ENCODE measurements around the gene IL5. TPM values are rescaled to one million over a fixed set of nuclear protein-coding genes. Genes with fewer than 3 reads are reported as not detected.

Gene IL5
- total RNA-seq, 1 donor from 2014 or later, result not detected

- Histone ChIP-seq H3K36me3 (ENCODE audit: control insufficient read depth, insufficient read depth, low read length) (no peaks in the 10 kb centered on the region), H3K27me3 (ENCODE audit: control insufficient read depth, insufficient read depth, low read length) (no peaks in the 10 kb centered on the region), H3K4me3 (ENCODE audit: low read depth, low read length) (no peak overlapping the region)
- TF ChIP-seq CTCF (IDR thresholded peaks at IDR 0.05; ENCODE audit: insufficient read depth, low read length, severe bottlenecking), result peak; percentile 58
- peak; percentile 57 for DNase-seq (ENCODE audit: low read depth)
- no peak for FAIRE-seq
These were observed 37.1 kb downstream of the IL5 start for GRCh38 chr5:132506094-132506692.

- Histone ChIP-seq H3K36me3 (ENCODE audit: control insufficient read depth, insufficient read depth, low read length) (no peaks in the 10 kb centered on the region), H3K4me3 (ENCODE audit: low read depth, low read length) (no peak overlapping the region), H3K27me3 (ENCODE audit: control insufficient read depth, insufficient read depth, low read length) (no peaks in the 10 kb centered on the region)
- DNase-seq (ENCODE audit: low read depth), result no peak
- no peak for FAIRE-seq
- no peak for TF ChIP-seq CTCF (IDR thresholded peaks at IDR 0.05; ENCODE audit: insufficient read depth, low read length, severe bottlenecking)
These were observed 37.7 kb downstream of the IL5 start for GRCh38 chr5:132505641-132506040.

- Histone ChIP-seq H3K4me3 (ENCODE audit: low read depth, low read length) (no peak overlapping the region), H3K36me3 (ENCODE audit: control insufficient read depth, insufficient read depth, low read length) (no peaks in the 10 kb centered on the region), H3K27me3 (ENCODE audit: control insufficient read depth, insufficient read depth, low read length) (no peaks in the 10 kb centered on the region)
- FAIRE-seq (no peak), DNase-seq (ENCODE audit: low read depth) (no peak)
- TF ChIP-seq CTCF (IDR thresholded peaks at IDR 0.05; ENCODE audit: insufficient read depth, low read length, severe bottlenecking), result no peak
These were observed 38.6 kb downstream of the IL5 start for GRCh38 chr5:132504746-132505145.

GRCh38 chr5:132503244-132503643, 40.1 kb downstream of the IL5 start:
- no peak overlapping the region for H3K4me3 ChIP-seq (ENCODE audit: low read depth, low read length)
- DNase-seq (ENCODE audit: low read depth), result no peak

GRCh38 chr5:132501961-132502931, 41.1 kb downstream of the IL5 start:
- no peaks in the 10 kb centered on the region for H3K36me3 ChIP-seq (ENCODE audit: control insufficient read depth, insufficient read depth, low read length)
- H3K27me3 ChIP-seq (ENCODE audit: control insufficient read depth, insufficient read depth, low read length), result no peaks in the 10 kb centered on the region
- FAIRE-seq (no peak), DNase-seq (ENCODE audit: low read depth) (peak; percentile 26)
- no peak overlapping the region for H3K4me3 ChIP-seq (ENCODE audit: low read depth, low read length)
- TF ChIP-seq CTCF (IDR thresholded peaks at IDR 0.05; ENCODE audit: insufficient read depth, low read length, severe bottlenecking), result no peak

More at GRCh38 chr5:132503244-132503643, 40.1 kb downstream of the IL5 start:
- H3K27me3 ChIP-seq (ENCODE audit: control insufficient read depth, insufficient read depth, low read length), result no peaks in the 10 kb centered on the region
- TF ChIP-seq CTCF (IDR thresholded peaks at IDR 0.05; ENCODE audit: insufficient read depth, low read length, severe bottlenecking), result no peak
- no peak for FAIRE-seq
- H3K36me3 ChIP-seq (ENCODE audit: control insufficient read depth, insufficient read depth, low read length), result no peaks in the 10 kb centered on the region
